SK-N-SH (cell line): Measurements from ENCODE around the gene LMO3. TPM values are rescaled to one million over a fixed set of nuclear protein-coding genes. Genes with fewer than 3 reads are reported as not detected.

ENCODE experiments used
- CTCF ChIA-PET: fragments of 300-600, 350-600 bp; formaldehyde crosslinking; extraction: SDS; loops from one replicate; lab custom pipeline; 2021; lab: Yijun Ruan, JAX
- POLR2A ChIA-PET: fragments of 350-600 bp; sonication (Branson Sonifier 250); formaldehyde crosslinking; extraction: SDS; loops from one replicate; lab custom pipeline; 2020; ENCODE audit warnings: antibody characterized with exemption, inconsistent platforms; lab: Yijun Ruan, JAX
- DNase-seq: peaks from one replicate; pipeline ENCODE4 v3.0.0; 2012
- H2AFZ ChIP-seq: fragments of 200-600 bp; sonication (generic); 2 replicates; pipeline ENCODE4 v1.8.1; 2016; ENCODE audit warnings: antibody characterized with exemption, mild to moderate bottlenecking, low read depth
- H3F3A ChIP-seq: fragments of 200-600 bp; sonication (generic); replicated peaks from 2 replicates; pipeline ENCODE3; 2016; ENCODE audit warnings: antibody characterized with exemption, mild to moderate bottlenecking; ENCODE audit not compliant: insufficient read depth
- H3K27ac ChIP-seq, 2 experiments: fragments of 200-500 bp in 1 of 2; fragments of 200-600 bp in 1 of 2; sonication (Bioruptor generic) in 1 of 2; sonication (generic), shearing (Covaris generic) in 1 of 2; 2 replicates each; pipeline versions ENCODE4 v1.5.1 to v1.6.1; 2014 to 2016; ENCODE audit warnings: low read depth in 2 of 2, inconsistent platforms in 1 of 2, low read length in 1 of 2, mild to moderate bottlenecking in 1 of 2, mixed read lengths in 1 of 2
- H3K27me3 ChIP-seq: fragments of 200-600 bp; sonication (generic), shearing (Covaris generic); 2 replicates; pipeline ENCODE4 v1.6.1; 2016; ENCODE audit warnings: mixed run types; ENCODE audit not compliant: insufficient read depth
- H3K36me3 ChIP-seq, 2 experiments: fragments of 200-500 bp in 1 of 2; fragments of 200-600 bp in 1 of 2; sonication (Bioruptor generic) in 1 of 2; sonication (generic) in 1 of 2; replicated peaks in 1 of 2; 2 replicates each; pipeline versions ENCODE3 to v1.5.1; 2014 to 2016; ENCODE audit warnings: low read length in 1 of 2, mild to moderate bottlenecking in 1 of 2; ENCODE audit not compliant: insufficient read depth in 2 of 2, control insufficient read depth in 1 of 2
- H3K4me1 ChIP-seq, 2 experiments: fragments of 200-500 bp in 1 of 2; fragments of 200-600 bp in 1 of 2; sonication (Bioruptor generic) in 1 of 2; sonication (generic), shearing (Covaris generic) in 1 of 2; 2 replicates each; pipeline versions ENCODE4 v1.5.1 to v1.6.1; 2014 to 2016; ENCODE audit warnings: low read depth in 1 of 2, low read length in 1 of 2, mixed run types in 1 of 2; ENCODE audit not compliant: insufficient read depth in 2 of 2, control insufficient read depth in 1 of 2
- H3K4me2 ChIP-seq: fragments of 200-600 bp; sonication (generic), shearing (Covaris generic); 2 replicates; pipeline ENCODE4 v1.6.1; 2017; ENCODE audit warnings: mixed run types
- H3K4me3 ChIP-seq, 2 experiments: fragments of 200-500 bp in 1 of 2; fragments of 200-600 bp in 1 of 2; sonication (Bioruptor generic) in 1 of 2; sonication (generic), shearing (Covaris generic) in 1 of 2; 2 replicates each; pipeline versions ENCODE4 v1.5.1 to v1.8.1; 2014 to 2016; ENCODE audit warnings: low read depth in 2 of 2, inconsistent platforms in 1 of 2, low read length in 1 of 2, mild to moderate bottlenecking in 1 of 2, mixed read lengths in 1 of 2, moderate library complexity in 1 of 2
- H3K79me2 ChIP-seq: fragments of 200-600 bp; sonication (generic); 2 replicates; pipeline ENCODE4 v1.8.1; 2017; ENCODE audit warnings: mild to moderate bottlenecking; ENCODE audit not compliant: insufficient read depth
- H3K9ac ChIP-seq: fragments of 200-600 bp; sonication (generic); 2 replicates; pipeline ENCODE4 v1.6.1; 2017; ENCODE audit warnings: mixed run types
- H3K9me2 ChIP-seq: fragments of 200-600 bp; sonication (generic); 2 replicates; pipeline ENCODE4 v1.6.1; 2017; ENCODE audit warnings: mixed run types
- H3K9me3 ChIP-seq: fragments of 200-600 bp; sonication (generic); 2 replicates; pipeline ENCODE4 v1.6.1; 2017; ENCODE audit warnings: mixed run types, mild to moderate bottlenecking, moderate library complexity
- H4K20me1 ChIP-seq: fragments of 200-600 bp; sonication (generic); 2 replicates; pipeline ENCODE4 v1.6.1; 2017; ENCODE audit warnings: mild to moderate bottlenecking, mixed run types; ENCODE audit not compliant: insufficient read depth
- GATA2 ChIP-seq: sonication (generic); formaldehyde crosslinking; IDR thresholded peaks from 2 replicates; pipeline ENCODE4 v1.5.0; 2020; ENCODE audit warnings: mild to moderate bottlenecking, missing genetic modification reagents
- JUND ChIP-seq: IDR thresholded peaks from 2 replicates; pipeline ENCODE4 v1.4.0; 2012
- MXI1 ChIP-seq: IDR thresholded peaks from 2 replicates; pipeline ENCODE4 v1.6.1; 2012; ENCODE audit warnings: mild to moderate bottlenecking, low read depth, low read length, improper control_type of control experiment
- NFIC ChIP-seq: IDR thresholded peaks from 2 replicates; pipeline ENCODE4 v1.4.0; 2012; ENCODE audit warnings: borderline replicate concordance
- SIN3A ChIP-seq: IDR thresholded peaks from 2 replicates; pipeline ENCODE4 v1.6.1; 2012; ENCODE audit warnings: low read depth, mild to moderate bottlenecking, low read length, moderate library complexity, borderline replicate concordance
- TAF1 ChIP-seq: IDR thresholded peaks from 2 replicates; pipeline ENCODE4 v1.6.1; 2012; ENCODE audit warnings: low read depth, mild to moderate bottlenecking, low read length, moderate library complexity, borderline replicate concordance
- ZBTB33 ChIP-seq: IDR thresholded peaks from 2 replicates; pipeline ENCODE4 v1.4.0; 2012; ENCODE audit warnings: low read depth, borderline replicate concordance
- WGBS: methylation state at CpG from one replicate; pipeline ENCODE4 v1.1.6; 2017; ENCODE audit warnings: low lambda C conversion rate; 5-methylcytosine and 5-hydroxymethylcytosine counted together
- polyA plus RNA-seq, 3 experiments: library from polyadenylated mRNA; depleted of rRNA; stranded (reverse); fragments of >200 nt; gene quantifications; 2 replicates each; pipeline ENCODE4 v1.2.3, GENCODE V29; 2012
- TF ChIP-seq, protein P1 (sequence below): fragments of 150-350 bp; IDR thresholded peaks from 2 replicates; pipeline ENCODE4 v1.6.1; 2016; ENCODE audit warnings: mild to moderate bottlenecking, low read depth, low read length

Gene LMO3
- polyA plus RNA-seq, 1 of the 3 experiments (the other 2 are of a cell fraction): not detected

- DNase-seq: no peak
- TF ChIP-seq TAF1 (no peak), ZBTB33 (no peak), SIN3A (no peak), JUND (no peak), NFIC (no peak), MXI1 (no peak), GATA2 (CRISPR knock-in tag) (no peak)
- TF ChIP-seq, protein P1, sequence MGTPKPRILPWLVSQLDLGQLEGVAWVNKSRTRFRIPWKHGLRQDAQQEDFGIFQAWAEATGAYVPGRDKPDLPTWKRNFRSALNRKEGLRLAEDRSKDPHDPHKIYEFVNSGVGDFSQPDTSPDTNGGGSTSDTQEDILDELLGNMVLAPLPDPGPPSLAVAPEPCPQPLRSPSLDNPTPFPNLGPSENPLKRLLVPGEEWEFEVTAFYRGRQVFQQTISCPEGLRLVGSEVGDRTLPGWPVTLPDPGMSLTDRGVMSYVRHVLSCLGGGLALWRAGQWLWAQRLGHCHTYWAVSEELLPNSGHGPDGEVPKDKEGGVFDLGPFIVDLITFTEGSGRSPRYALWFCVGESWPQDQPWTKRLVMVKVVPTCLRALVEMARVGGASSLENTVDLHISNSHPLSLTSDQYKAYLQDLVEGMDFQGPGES: no peak
- TF ChIP-seq, all 33 proteins: peak for 0
Observed at GRCh38 chr12:16499611-16500010, 106.4 kb downstream of the LMO3 start.

More at GRCh38 chr12:16499611-16500010, 106.4 kb downstream of the LMO3 start:
- H3K4me2 ChIP-seq: no peak overlapping the region
- H2AFZ ChIP-seq: no peak overlapping the region
- H3F3A ChIP-seq: no peaks in the 10 kb centered on the region
- no peak overlapping the region for H3K4me3 ChIP-seq
- no peaks in the 10 kb centered on the region for H3K4me1 ChIP-seq
- H3K79me2 ChIP-seq: no peaks in the 10 kb centered on the region
- no peaks in the 10 kb centered on the region for H4K20me1 ChIP-seq
- ChIA-PET CTCF (no interaction called here), POLR2A (no interaction called here)
- H3K9me3 ChIP-seq: no peaks in the 10 kb centered on the region
- H3K9ac ChIP-seq: no peak overlapping the region
- H3K27me3 ChIP-seq: no peaks in the 10 kb centered on the region
- H3K36me3 ChIP-seq: no peaks in the 10 kb centered on the region
- 48% methylated on average over 7 of the region's 7 CpGs for WGBS
- H3K9me2 ChIP-seq: no peaks in the 10 kb centered on the region
- no peak overlapping the region for H3K27ac ChIP-seq
